Uterus (tissue), 4 donors: ENCODE measurements around the gene RPRD2. TPM values are rescaled to one million over a fixed set of nuclear protein-coding genes. Genes with fewer than 3 reads are reported as not detected.
A peak's percentile ranks its signal among the peaks of the same experiment; 100 is the strongest.

Source experiments
- DNase-seq, 2 donors: peaks; one replicate each; pipeline ENCODE4 v3.0.0-alpha.2; 2019 to 2020
- H3K27ac ChIP-seq, 2 donors: fragments of 200-600 bp; sonication (generic); 1 replicate in 1 of 2; 2 replicates in 1 of 2; pipeline ENCODE4 v1.5.1; 2016 to 2018
- H3K27me3 ChIP-seq, 2 donors: fragments of 200-600 bp; sonication (generic); one replicate each; pipeline ENCODE4 v1.5.1; 2018 to 2019; ENCODE audit warnings: control low read depth in 1 of 2
- H3K36me3 ChIP-seq, 2 donors: fragments of 200-600 bp; sonication (generic); one replicate each; pipeline ENCODE4 v1.5.1; 2019; ENCODE audit warnings: control low read depth in 1 of 2
- H3K4me1 ChIP-seq, 2 donors: fragments of 200-600 bp; sonication (generic); one replicate each; pipeline ENCODE4 v1.5.1; 2018 to 2019; ENCODE audit warnings: control low read depth in 1 of 2
- H3K4me3 ChIP-seq, 2 donors: fragments of 200-600 bp; sonication (generic); 1 replicate in 1 of 2; 2 replicates in 1 of 2; pipeline ENCODE4 v1.5.1; 2018 to 2019; ENCODE audit warnings: mild to moderate bottlenecking in 1 of 2
- H3K9me3 ChIP-seq, 2 donors: fragments of 200-600 bp; sonication (generic); one replicate each; pipeline ENCODE4 v1.5.1; 2019; ENCODE audit warnings: control low read depth in 1 of 2
- CTCF ChIP-seq, 4 experiments: fragments of 200-600 bp in 2 of 4; fragments of 450-650 bp in 2 of 4; sonication (generic) in 2 of 4; IDR thresholded peaks; one replicate each; pipeline ENCODE4 v1.5.1; 2016 to 2019; ENCODE audit warnings: antibody characterized with exemption in 4 of 4, mild to moderate bottlenecking in 2 of 4, moderate library complexity in 1 of 4
- POLR2A ChIP-seq, 2 donors: fragments of 450-650 bp; IDR thresholded peaks; one replicate each; pipeline ENCODE4 v1.6.1; 2016; ENCODE audit warnings: antibody characterized with exemption in 2 of 2, mild to moderate bottlenecking in 1 of 2, moderate library complexity in 1 of 2
- intact Hi-C: fragments of 100-400 bp; cut with DNase I; formaldehyde crosslinking; loops from one replicate; pipeline ENCODE4 v1.15.1; 2023; ENCODE audit warnings: low total_unique reads
- total RNA-seq, 4 donors: library from RNA; depleted of rRNA in 3 of 4; stranded (reverse); fragments of >200 nt in 3 of 4; gene quantifications; one replicate each; pipeline versions ENCODE4 v1.1.0 to v1.2.4, GENCODE V29; 2014 to 2023
- donor health status: DM: yes; HTN: yes; CAD: no.

Gene RPRD2
- total RNA-seq, 4 donors from 2014 or later = 17.1 to 77.1 (median 37.9) TPM

DNA sequence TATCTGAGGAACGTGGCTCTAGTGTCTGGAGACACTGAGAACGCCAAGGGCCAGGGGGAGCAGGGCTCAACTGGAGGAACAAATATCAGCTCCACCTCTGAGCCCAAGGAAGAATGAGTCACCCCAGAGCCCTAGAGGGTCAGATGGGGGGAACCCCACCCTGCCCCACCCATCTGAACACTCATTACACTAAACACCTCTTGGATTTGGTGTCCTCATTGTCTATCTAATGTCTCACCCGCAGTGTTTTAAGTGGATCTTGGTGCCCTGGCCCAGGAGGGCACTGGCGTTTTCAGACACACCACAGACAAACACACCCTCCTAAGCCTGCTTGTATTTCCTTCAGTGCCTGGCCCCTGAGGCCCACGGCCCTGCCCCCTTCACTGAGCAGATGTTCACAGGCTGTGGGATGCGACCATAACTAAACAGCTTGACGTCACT lies 149.4 kb downstream of the RPRD2 start:
- no peaks in the 10 kb centered on the region for H3K4me1 ChIP-seq
- DNase-seq = no peak
- no peak overlapping the region for H3K27ac ChIP-seq
- H3K27me3 ChIP-seq = no peaks in the 10 kb centered on the region
- H3K4me3 ChIP-seq = no peak overlapping the region
- intact Hi-C loops = no loop called here
- H3K36me3 ChIP-seq = no peaks in the 10 kb centered on the region
- no peaks in the 10 kb centered on the region for H3K9me3 ChIP-seq
- TF ChIP-seq POLR2A (IDR thresholded peaks at IDR 0.05) (no peak), CTCF (IDR thresholded peaks at IDR 0.05) (no peak)

- no peaks in the 10 kb centered on the region for H3K4me1 ChIP-seq
- H3K27ac ChIP-seq = no peak overlapping the region
- intact Hi-C loops = no loop called here
- H3K4me3 ChIP-seq = no peak overlapping the region
- no peaks in the 10 kb centered on the region for H3K27me3 ChIP-seq
- TF ChIP-seq CTCF (IDR thresholded peaks at IDR 0.05) (no peak), POLR2A (IDR thresholded peaks at IDR 0.05) (no peak)
- no peaks in the 10 kb centered on the region for H3K36me3 ChIP-seq
- H3K9me3 ChIP-seq = no peaks in the 10 kb centered on the region
- no peak for DNase-seq
Measured at GRCh38 chr1:150514260-150514659, 150.3 kb downstream of the RPRD2 start.

DNA sequence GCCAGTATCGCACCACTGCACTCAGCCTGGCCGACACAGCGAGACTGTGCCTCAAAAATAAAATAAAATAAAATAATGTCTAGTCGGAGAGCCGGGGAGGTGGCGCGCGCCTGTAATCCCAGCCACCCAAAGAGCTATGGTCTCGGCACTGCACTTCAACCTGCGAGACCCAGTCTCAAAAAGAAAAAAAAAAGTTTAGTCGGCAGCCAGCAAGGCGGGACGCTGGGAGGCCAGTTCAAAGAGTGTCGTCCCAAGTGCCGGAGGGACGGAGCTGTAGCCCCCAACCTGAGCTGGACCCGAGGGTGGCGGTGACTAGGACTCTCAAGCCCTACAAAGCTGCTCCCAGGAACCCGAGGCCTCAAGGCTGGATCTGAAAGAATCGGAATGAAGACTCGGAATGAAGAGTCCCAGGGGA lies 151.0 kb downstream of the RPRD2 start:
- no peak for DNase-seq
- Histone ChIP-seq H3K27me3 (no peaks in the 10 kb centered on the region), H3K9me3 (no peaks in the 10 kb centered on the region), H3K4me3 (peak overlapping the region; percentile 48 to 57), H3K4me1 (no peaks in the 10 kb centered on the region), H3K27ac (peak overlapping the region; percentile 85 to 86), H3K36me3 (no peaks in the 10 kb centered on the region)
- TF ChIP-seq CTCF (IDR thresholded peaks at IDR 0.05) (no peak), POLR2A (IDR thresholded peaks at IDR 0.05) (no peak)
- intact Hi-C loops = no loop called here

DNA sequence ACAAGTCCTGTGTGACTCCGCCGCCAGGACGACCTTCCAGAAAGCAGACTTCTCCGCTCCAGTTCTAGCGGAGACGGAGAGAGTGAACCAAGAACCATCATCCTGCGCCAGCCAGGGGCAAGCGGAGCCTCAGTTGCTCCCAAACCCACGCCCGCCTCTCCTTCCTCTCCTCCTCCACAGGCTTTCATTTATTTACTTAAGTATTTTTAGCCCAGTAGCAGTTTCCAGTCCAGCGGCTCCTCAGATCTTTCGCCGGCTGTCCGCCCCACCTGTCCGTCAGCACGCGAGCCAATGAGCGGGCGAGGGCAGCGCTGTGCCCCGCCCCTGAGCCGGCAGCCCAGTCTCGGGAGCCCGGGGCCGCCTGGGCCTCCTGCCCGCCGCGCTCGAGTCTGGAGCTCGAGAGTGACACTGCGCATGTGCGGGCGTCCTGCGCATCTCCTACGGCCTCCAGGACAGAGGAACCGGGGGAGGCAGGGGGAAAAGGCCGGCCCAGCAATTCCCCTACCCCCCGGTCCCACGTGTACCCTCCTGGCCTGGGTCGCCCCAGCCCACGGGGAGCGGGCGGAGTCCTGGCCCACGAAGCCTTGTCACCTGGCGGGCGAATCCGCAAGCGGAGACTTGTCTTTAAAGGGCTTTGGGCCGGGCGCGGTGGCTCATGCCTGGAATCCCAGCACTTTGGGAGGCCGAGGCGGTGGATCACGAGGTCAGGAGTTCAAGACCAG lies 151.5 kb downstream of the RPRD2 start, which contains the start of gene FALEC:
TSS of gene FALEC (plus strand) at position 425 of the 722 bp plus-strand sequence.
- intact Hi-C loops = no loop called here
- Histone ChIP-seq H3K27ac (peak within 1 kb of the TSS; percentile 85 to 86), H3K4me3 (peak within 1 kb of the TSS; percentile 48 to 57), H3K27me3 (no peaks in the 10 kb centered on the region), H3K4me1 (no peaks in the 10 kb centered on the region), H3K9me3 (no peaks in the 10 kb centered on the region), H3K36me3 (no peaks in the 10 kb centered on the region)
- peak; percentile 96 to 97 for DNase-seq
- peak; percentile 51 to 63 for TF ChIP-seq POLR2A (IDR thresholded peaks at IDR 0.05)
- peak in 3 of 4 experiments; percentile 3 to 37 (median 9) for TF ChIP-seq CTCF (IDR thresholded peaks at IDR 0.05)

GRCh38 chr1:150516050-150516591 lies 152.2 kb downstream of the RPRD2 start:
- H3K4me1 ChIP-seq = no peaks in the 10 kb centered on the region
- TF ChIP-seq CTCF (IDR thresholded peaks at IDR 0.05) (peak in 1 of 4 experiments; percentile 4), POLR2A (IDR thresholded peaks at IDR 0.05) (no peak)
- DNase-seq = peak; percentile 29 to 30
- H3K27me3 ChIP-seq = no peaks in the 10 kb centered on the region
- H3K4me3 ChIP-seq = peak overlapping the region; percentile 48 to 57
- no peaks in the 10 kb centered on the region for H3K36me3 ChIP-seq
- peak overlapping the region; percentile 85 to 86 for H3K27ac ChIP-seq
- intact Hi-C loops = no loop called here
- H3K9me3 ChIP-seq = no peaks in the 10 kb centered on the region
